H1 (cell line): ENCODE data around the gene LCA5. TPM values are rescaled to one million over a fixed set of nuclear protein-coding genes. Genes with fewer than 3 reads are reported as not detected.

Experiments used
- ASH2L ChIP-seq: fragments of 200-600, 300-600 bp; sonication (generic); IDR thresholded peaks from one replicate; pipeline ENCODE4 v1.7.1; 2017; ENCODE audit warnings: low read length
- BCL11A ChIP-seq, 2 experiments: IDR thresholded peaks; one replicate each; pipeline ENCODE4 v1.6.1; 2011; ENCODE audit warnings: low read depth in 2 of 2, low read length in 2 of 2, mild to moderate bottlenecking in 2 of 2
- CBX5 ChIP-seq: fragments of 300-800, 300-1000 bp; sonication (generic); IDR thresholded peaks from 2 replicates; pipeline ENCODE4 v1.7.1; 2016; ENCODE audit warnings: antibody characterized with exemption, low read length, low read depth
- CBX8 ChIP-seq: fragments of 300-800, 300-1000 bp; sonication (generic); IDR thresholded peaks from 2 replicates; pipeline ENCODE4 v1.7.1; 2016; ENCODE audit warnings: low read depth, low read length, borderline replicate concordance
- CHD2 ChIP-seq: IDR thresholded peaks from 2 replicates; pipeline ENCODE4 v1.6.1; 2012; ENCODE audit warnings: low read length, improper control_type of control experiment
- CTBP2 ChIP-seq: IDR thresholded peaks from 2 replicates; pipeline ENCODE4 v1.7.0; 2011; ENCODE audit warnings: borderline replicate concordance, mild to moderate bottlenecking, moderate library complexity, mixed read lengths, low read length; ENCODE audit not compliant: insufficient read depth, insufficient read length
- CTCF ChIP-seq, 3 experiments: IDR thresholded peaks; 1 replicate in 2 of 3; 2 replicates in 1 of 3; pipeline versions ENCODE4 v1.5.1 to v1.6.1; 2011; ENCODE audit warnings: low read length in 3 of 3, mild to moderate bottlenecking in 3 of 3, inconsistent platforms in 2 of 3, low read depth in 1 of 3, moderate library complexity in 1 of 3; ENCODE audit not compliant: insufficient read depth in 1 of 3; ENCODE audit errors: control extremely low read depth in 1 of 3
- EP300 ChIP-seq, 2 experiments: IDR thresholded peaks; 1 replicate in 1 of 2; 2 replicates in 1 of 2; pipeline ENCODE4 v1.6.1; 2011 to 2012; ENCODE audit warnings: low read depth in 2 of 2, low read length in 2 of 2, mild to moderate bottlenecking in 2 of 2, borderline replicate concordance in 1 of 2, inconsistent platforms in 1 of 2, moderate library complexity in 1 of 2
- FOSL1 ChIP-seq: IDR thresholded peaks from 2 replicates; pipeline ENCODE4 v1.6.1; 2011; ENCODE audit warnings: mild to moderate bottlenecking, low read depth, low read length, moderate library complexity; ENCODE audit not compliant: insufficient read depth
- GTF2F1 ChIP-seq: IDR thresholded peaks from 2 replicates; pipeline ENCODE4 v1.6.1; 2012; ENCODE audit warnings: low read depth, low read length, improper control_type of control experiment, borderline replicate concordance
- MAX ChIP-seq: IDR thresholded peaks from 2 replicates; pipeline ENCODE4 v1.6.1; 2012; ENCODE audit warnings: inconsistent platforms
- POLR2AphosphoS5 ChIP-seq: IDR thresholded peaks from 2 replicates; pipeline ENCODE4 v1.6.1; 2011; ENCODE audit warnings: low read depth, low read length
- RAD21 ChIP-seq, 2 experiments: IDR thresholded peaks in 1 of 2; conservative IDR thresholded peaks in 1 of 2; 2 replicates each; pipeline ENCODE4 v1.6.1; 2011; ENCODE audit warnings: low read depth in 2 of 2, low read length in 2 of 2, improper control_type of control experiment in 1 of 2, inconsistent platforms in 1 of 2, mild to moderate bottlenecking in 1 of 2, moderate library complexity in 1 of 2
- RNF2 ChIP-seq: fragments of 200-900, 300-1000 bp; sonication (generic); IDR thresholded peaks from 2 replicates; pipeline ENCODE4 v1.7.1; 2016; ENCODE audit warnings: borderline replicate concordance, low read depth, mild to moderate bottlenecking, antibody characterized with exemption, low read length; ENCODE audit not compliant: poor library complexity, severe bottlenecking; ENCODE audit errors: missing control alignments
- SAP30 ChIP-seq: fragments of 300-600 bp; sonication (generic); IDR thresholded peaks from 2 replicates; pipeline ENCODE4 v1.7.1; 2012; ENCODE audit warnings: low read length, moderate library complexity, mild to moderate bottlenecking, inconsistent platforms; ENCODE audit not compliant: insufficient read depth, insufficient replicate concordance
- SP1 ChIP-seq: IDR thresholded peaks from 2 replicates; pipeline ENCODE4 v1.6.1; 2011; ENCODE audit warnings: low read depth, low read length
- SP4 ChIP-seq: IDR thresholded peaks from 2 replicates; pipeline ENCODE4 v1.6.1; 2012; ENCODE audit warnings: low read length, inconsistent platforms
- TEAD4 ChIP-seq: IDR thresholded peaks from 2 replicates; pipeline ENCODE4 v1.6.1; 2012; ENCODE audit warnings: low read depth, low read length, inconsistent platforms, mixed read lengths
- ZNF274 ChIP-seq: IDR thresholded peaks from 2 replicates; pipeline ENCODE4 v1.7.0; 2012; ENCODE audit warnings: low read length, borderline replicate concordance; ENCODE audit errors: extremely low read depth
- polyA plus RNA-seq, 7 experiments: library from polyadenylated mRNA; depleted of rRNA in 3 of 7; stranded (reverse) in 5 of 7; unstranded in 2 of 7; fragments of >200 nt in 5 of 7; fragments of 200-250 nt in 2 of 7; gene quantifications; 1 replicate in 5 of 7; 2 replicates in 1 of 7; 4 replicates in 1 of 7; pipeline versions ENCODE4 v1.2.1 to v1.2.3, GENCODE V29; 2011 to 2013; ENCODE audit warnings: missing spikeins in 2 of 7, mixed read lengths in 2 of 7
- total RNA-seq: library from RNA; stranded (reverse); fragmentation: NEBNext Ultra II Directional; extraction: Animal tissue kit (Norgen Biotek cat#: 25700); gene quantifications from 2 replicates; pipeline ENCODE4 v1.2.1, GENCODE V29; 2021

LCA5 gene
- total and polyA plus RNA-seq, 2 of the 8 experiments (the other 6 are each of a cell fraction or from before 2014, with no cell fraction given), result 0.44 to 3.6 TPM

GRCh38 chr6:79570129-79571029, 33.1 kb upstream of the LCA5 start (continued):
- TF ChIP-seq POLR2AphosphoS5, result 0 out of 2 replicates have a peak, but pooled peaks have one; percentile 30
- TF ChIP-seq FOSL1, result no peak
- no peak for TF ChIP-seq GTF2F1
- TF ChIP-seq CBX8, result no peak
- peak; percentile 50 to 53 for TF ChIP-seq RAD21 (IDR thresholded peaks at IDR 0.05 in 1 of 2, conservative IDR thresholded peaks at IDR 0.05 in 1 of 2; ENCODE audit: low read depth in 2 of 2, low read length in 2 of 2)
- TF ChIP-seq SAP30, result no peak
- TF ChIP-seq TEAD4, result peak; percentile 97
- peak in 1 of 2 experiments; percentile 80; a peak in 2 of 3 replicates for TF ChIP-seq EP300 (IDR thresholded peaks at IDR 0.05; ENCODE audit: borderline replicate concordance in 1 of 2, low read depth in 2 of 2, low read length in 2 of 2)
- peak; percentile 98 for TF ChIP-seq ASH2L
- TF ChIP-seq MAX, result peak; percentile 19; the same call in 1 of the 2 replicates
- no peak for TF ChIP-seq CBX5
- peak; percentile 97 for TF ChIP-seq SP1
- peak; percentile 74 for TF ChIP-seq CHD2
- peak in 2 of 3 experiments; percentile 7 to 33; a peak in 2 of 4 replicates for TF ChIP-seq CTCF (IDR thresholded peaks at IDR 0.05; ENCODE audit: control extremely low read depth in 1 of 3, insufficient read depth in 1 of 3, low read depth in 1 of 3, low read length in 3 of 3)
- TF ChIP-seq SP4, result 0 out of 2 replicates have a peak, but pooled peaks have one; percentile 28
- peak; percentile 87 to 91 for TF ChIP-seq BCL11A (IDR thresholded peaks at IDR 0.05; ENCODE audit: low read depth in 2 of 2, low read length in 2 of 2)
- TF ChIP-seq ZNF274, result no peak
- no peak for TF ChIP-seq CTBP2
- no peak for TF ChIP-seq RNF2
